ENCODE data around the gene SRSF4.
"Not testable (repeated sequence)": the region's sequence is repeated elsewhere in the genome, so short reads cannot be mapped to it uniquely, and the experiment has no call there.

DNA sequence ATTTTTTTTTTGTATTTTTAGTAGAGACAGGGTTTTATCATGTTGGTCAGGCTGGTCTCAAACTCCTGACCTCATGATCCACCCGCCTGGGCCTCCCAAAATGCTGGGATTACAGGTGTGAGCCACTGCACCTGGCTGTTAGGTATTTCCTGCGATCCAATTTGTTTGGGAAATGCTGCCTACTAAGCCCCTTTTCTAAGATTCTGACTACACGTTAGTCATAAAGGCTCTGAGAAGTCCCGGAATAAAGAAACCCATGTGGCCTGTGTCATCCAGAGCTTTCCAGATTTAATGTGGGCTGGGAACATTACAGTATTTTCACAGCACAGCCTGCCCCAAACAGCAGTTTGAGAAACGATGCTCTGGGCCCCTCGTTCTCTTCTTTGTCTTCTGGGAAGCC, 40.6 kb upstream of the SRSF4 start:
- TF ChIP-seq, protein P1, sequence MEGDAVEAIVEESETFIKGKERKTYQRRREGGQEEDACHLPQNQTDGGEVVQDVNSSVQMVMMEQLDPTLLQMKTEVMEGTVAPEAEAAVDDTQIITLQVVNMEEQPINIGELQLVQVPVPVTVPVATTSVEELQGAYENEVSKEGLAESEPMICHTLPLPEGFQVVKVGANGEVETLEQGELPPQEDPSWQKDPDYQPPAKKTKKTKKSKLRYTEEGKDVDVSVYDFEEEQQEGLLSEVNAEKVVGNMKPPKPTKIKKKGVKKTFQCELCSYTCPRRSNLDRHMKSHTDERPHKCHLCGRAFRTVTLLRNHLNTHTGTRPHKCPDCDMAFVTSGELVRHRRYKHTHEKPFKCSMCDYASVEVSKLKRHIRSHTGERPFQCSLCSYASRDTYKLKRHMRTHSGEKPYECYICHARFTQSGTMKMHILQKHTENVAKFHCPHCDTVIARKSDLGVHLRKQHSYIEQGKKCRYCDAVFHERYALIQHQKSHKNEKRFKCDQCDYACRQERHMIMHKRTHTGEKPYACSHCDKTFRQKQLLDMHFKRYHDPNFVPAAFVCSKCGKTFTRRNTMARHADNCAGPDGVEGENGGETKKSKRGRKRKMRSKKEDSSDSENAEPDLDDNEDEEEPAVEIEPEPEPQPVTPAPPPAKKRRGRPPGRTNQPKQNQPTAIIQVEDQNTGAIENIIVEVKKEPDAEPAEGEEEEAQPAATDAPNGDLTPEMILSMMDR (IDR thresholded peaks at IDR 0.05; ENCODE audit: low read length), result not testable (repeated sequence)
- TF ChIP-seq EZH2 (IDR thresholded peaks at IDR 0.05; ENCODE audit: borderline replicate concordance, low read length), result not testable (repeated sequence)
